HG03025 (cell line): ENCODE results near the gene ADGRG7.

Experiments
- ATAC-seq: cut with Tn5 transposase; IDR thresholded peaks from one replicate; pipeline ENCODE4 v1.9.1; 2021; ENCODE audit warnings: mild to moderate bottlenecking, moderate library complexity; ENCODE audit not compliant: unreplicated experiment, low FRiP score

ADGRG7 gene

GRCh38 chr3:100730524-100730923 is 121.1 kb downstream of the ADGRG7 start:
- ATAC-seq, result peak; percentile 64

DNA sequence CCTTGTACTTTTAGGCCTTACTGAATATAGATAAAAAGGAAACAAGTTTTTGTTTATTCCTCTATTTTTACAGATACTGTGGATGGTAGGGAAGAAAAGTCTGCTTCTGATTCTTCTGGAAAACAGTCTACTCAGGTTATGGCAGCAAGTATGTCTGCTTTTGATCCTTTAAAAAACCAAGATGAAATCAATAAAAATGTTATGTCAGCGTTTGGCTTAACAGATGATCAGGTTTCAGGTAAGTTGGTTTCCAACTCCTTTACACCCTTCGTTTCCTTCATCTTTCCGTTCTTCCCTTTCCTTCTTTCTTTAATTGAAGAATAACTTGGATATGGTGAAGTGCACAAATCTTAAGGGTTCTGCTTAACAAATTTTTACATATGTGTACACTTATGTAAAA is 123.0 kb downstream of the ADGRG7 start:
- ATAC-seq, result no peak

GRCh38 chr3:100737334-100737733 is 127.9 kb downstream of the ADGRG7 start:
- no peak for ATAC-seq

DNA sequence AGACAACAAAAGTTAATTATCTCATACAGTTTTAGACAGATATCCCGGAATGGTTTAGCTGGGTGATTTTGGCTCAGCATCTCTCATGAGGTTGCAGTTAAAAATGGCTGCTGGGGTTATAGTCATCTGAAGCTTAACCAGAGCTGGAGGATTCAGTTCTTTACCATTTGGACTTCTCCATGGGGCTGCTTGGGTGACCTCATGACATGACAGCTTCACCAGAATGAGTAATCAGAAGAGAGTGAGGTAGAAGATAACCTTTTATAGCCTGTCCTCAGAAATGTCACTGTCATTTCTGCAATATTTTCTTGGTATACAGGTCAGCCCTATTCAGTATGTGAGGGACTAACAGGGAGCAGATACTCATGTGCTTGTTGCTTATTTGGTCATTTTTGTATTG is 130.8 kb downstream of the ADGRG7 start:
- ATAC-seq, result no peak

- no peak for ATAC-seq
These were observed 134.1 kb downstream of the ADGRG7 start for GRCh38 chr3:100743535-100743934.

DNA sequence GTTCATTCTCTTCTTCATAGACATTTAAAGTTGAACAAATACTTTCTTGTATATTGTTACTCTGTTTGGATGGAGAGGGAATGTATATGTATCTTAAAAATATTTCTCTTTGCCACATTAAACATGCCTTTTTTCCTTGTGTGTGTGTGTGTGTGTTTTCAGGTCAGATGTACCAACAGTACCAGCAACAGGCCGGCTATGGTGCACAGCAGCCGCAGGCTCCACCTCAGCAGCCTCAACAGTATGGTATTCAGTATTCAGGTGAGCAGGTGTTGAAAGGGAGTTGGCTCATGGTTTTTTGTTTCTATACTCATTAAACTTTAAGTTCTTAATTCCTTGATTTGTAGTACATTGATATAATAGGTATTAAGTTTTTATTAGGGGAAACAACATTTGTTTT is 135.3 kb downstream of the ADGRG7 start:
- ATAC-seq, result no peak
